ENCODE data around the gene ADAM10.

DNA sequence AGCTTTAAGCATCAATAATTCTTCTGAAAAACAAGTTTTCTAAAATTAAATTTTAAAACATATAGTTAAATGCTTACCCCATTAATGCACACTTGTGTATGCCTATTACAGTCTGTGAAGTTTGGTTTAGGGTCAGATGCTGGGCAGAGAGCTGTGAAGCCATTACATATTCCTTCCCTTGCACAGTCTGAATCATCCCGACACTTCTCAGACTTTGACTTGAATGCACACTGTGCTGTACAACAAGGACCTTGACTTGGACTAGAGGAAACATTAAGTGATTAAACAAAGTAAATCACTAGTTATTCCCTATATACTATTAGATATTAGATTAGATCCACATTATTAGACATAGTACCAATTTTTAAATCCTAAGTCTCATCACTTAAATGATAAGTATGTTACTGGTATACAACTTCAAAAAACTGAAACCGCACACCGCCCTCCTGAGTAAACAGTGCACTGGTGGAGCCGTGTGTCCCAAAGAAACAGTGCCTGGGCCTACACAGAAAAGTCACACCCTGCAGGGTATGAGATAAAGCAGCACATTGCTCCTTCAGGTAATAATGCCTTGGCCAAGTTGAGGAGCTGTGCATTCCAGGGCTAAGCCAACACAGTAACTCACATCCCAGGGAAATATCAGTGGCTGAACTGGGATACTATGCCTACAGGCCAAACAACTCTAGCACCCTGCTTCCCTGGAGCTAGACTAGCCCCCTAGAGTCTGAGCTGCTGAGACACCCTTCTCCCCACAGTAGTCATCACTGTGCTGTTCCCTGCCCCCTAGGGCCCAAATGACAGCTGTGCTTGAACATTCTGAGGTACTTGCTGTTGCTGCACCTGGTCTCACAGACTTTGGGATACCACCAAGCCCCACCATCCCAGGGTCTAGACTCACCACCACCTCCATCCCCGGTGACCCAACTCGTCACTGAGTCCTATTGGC, 137.5 kb downstream of the ADAM10 start:
- no peak for TF ChIP-seq POLR2AphosphoS5 (IDR thresholded peaks at IDR 0.05)
- TF ChIP-seq CTCF (IDR thresholded peaks at IDR 0.05), result no peak
- no peak for TF ChIP-seq POLR2A (IDR thresholded peaks at IDR 0.05)

Measured in breast epithelium (tissue), 3 donors.